Lower leg skin (tissue), 4 donors: ENCODE results near the gene COL27A1. TPM values are rescaled to one million over a fixed set of nuclear protein-coding genes. Genes with fewer than 3 reads are reported as not detected.

Experiments used
- DNase-seq, 2 donors: peaks; one replicate each; pipeline ENCODE4 v3.0.0-alpha.2; 2019; ENCODE audit warnings: low spot score in 2 of 2
- H3K4me3 ChIP-seq: fragments of 200-600 bp; sonication (generic); 2 replicates; pipeline ENCODE4 v1.5.1; 2017; ENCODE audit warnings: mild to moderate bottlenecking, low read depth; ENCODE audit not compliant: poor library complexity, severe bottlenecking
- POLR2A ChIP-seq, 2 donors: fragments of 450-650 bp; IDR thresholded peaks; one replicate each; pipeline ENCODE4 v1.6.1; 2016 to 2017; ENCODE audit warnings: antibody characterized with exemption in 2 of 2, mild to moderate bottlenecking in 1 of 2, moderate library complexity in 1 of 2
- WGBS, 2 donors: methylation state at CpG; one replicate each; pipeline ENCODE4 v1.1.5; 2018; 5-methylcytosine and 5-hydroxymethylcytosine counted together
- intact Hi-C: fragments of 100-400 bp; cut with DNase I; formaldehyde crosslinking; loops from one replicate; pipeline ENCODE4 v1.15.0; 2023; ENCODE audit warnings: low total_unique reads
- total RNA-seq, 4 donors: library from RNA; depleted of rRNA; stranded (reverse); fragments of >200 nt; gene quantifications; one replicate each; pipeline ENCODE4 v1.1.0, GENCODE V29; 2016
- TF ChIP-seq, protein P1 (sequence below), 3 donors: fragments of 450-650 bp; IDR thresholded peaks; one replicate each; pipeline ENCODE4 v1.5.1; 2016; ENCODE audit warnings: antibody characterized with exemption in 3 of 3, mild to moderate bottlenecking in 3 of 3, moderate library complexity in 2 of 3

COL27A1 gene
- total RNA-seq, 4 donors from 2014 or later, result 9.4 to 16.1 (median 12.3) TPM

DNA sequence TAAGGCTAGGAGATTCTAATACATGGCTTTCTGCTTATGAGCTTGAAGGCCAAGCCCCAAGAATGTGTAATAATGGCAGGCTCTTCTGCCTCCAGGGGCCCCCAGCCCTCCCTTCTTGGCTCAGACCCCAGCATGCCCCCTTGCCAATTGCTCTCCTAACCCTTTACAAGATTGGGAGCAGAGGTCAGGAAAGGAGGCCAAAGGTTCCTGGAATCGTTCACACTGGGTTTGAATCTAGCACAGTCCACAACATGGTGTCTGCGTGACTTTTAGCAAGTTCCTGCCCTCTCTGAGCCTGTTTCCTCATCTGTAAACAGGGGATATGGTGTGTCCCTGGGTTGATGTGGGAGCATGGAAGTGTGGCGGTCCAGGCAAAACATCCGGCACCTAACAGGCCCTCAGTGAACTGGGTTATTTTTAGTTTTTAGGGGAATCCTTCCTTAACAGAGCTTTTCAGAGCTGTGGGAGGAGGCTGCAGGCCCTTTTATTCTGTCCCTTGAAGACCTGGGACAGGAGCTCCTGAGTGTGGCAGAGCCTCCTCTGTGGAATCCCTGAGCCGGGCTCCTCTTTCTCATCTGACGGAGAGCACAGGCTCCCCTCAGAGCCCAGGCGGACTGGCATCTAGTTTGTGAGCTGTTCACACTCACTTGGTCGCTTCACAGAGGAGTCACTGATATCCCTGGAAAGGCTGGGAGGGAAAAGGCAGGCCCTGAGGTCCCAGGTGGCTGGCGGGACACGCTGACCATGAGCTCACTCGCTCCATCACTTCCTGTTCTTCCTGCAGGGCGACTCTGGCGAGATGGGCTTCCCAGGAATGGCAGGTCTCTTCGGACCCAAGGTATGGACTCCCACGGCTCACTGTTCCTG lies 144.2 kb downstream of the COL27A1 start:
- no peak overlapping the region for H3K4me3 ChIP-seq
- WGBS, 2 donors, result 92 to 93% methylated on average over 15 of the region's 15 CpGs
- TF ChIP-seq, protein P1, sequence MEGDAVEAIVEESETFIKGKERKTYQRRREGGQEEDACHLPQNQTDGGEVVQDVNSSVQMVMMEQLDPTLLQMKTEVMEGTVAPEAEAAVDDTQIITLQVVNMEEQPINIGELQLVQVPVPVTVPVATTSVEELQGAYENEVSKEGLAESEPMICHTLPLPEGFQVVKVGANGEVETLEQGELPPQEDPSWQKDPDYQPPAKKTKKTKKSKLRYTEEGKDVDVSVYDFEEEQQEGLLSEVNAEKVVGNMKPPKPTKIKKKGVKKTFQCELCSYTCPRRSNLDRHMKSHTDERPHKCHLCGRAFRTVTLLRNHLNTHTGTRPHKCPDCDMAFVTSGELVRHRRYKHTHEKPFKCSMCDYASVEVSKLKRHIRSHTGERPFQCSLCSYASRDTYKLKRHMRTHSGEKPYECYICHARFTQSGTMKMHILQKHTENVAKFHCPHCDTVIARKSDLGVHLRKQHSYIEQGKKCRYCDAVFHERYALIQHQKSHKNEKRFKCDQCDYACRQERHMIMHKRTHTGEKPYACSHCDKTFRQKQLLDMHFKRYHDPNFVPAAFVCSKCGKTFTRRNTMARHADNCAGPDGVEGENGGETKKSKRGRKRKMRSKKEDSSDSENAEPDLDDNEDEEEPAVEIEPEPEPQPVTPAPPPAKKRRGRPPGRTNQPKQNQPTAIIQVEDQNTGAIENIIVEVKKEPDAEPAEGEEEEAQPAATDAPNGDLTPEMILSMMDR (IDR thresholded peaks at IDR 0.05), result no peak
- TF ChIP-seq POLR2A (IDR thresholded peaks at IDR 0.05), result no peak
- DNase-seq, result peak in 1 of 2 donors; percentile 62
- intact Hi-C loops, result loop anchor here (10.0 kb wide), 1 partner anchor 215 kb away; no protein-coding TSS in a partner anchor

DNA sequence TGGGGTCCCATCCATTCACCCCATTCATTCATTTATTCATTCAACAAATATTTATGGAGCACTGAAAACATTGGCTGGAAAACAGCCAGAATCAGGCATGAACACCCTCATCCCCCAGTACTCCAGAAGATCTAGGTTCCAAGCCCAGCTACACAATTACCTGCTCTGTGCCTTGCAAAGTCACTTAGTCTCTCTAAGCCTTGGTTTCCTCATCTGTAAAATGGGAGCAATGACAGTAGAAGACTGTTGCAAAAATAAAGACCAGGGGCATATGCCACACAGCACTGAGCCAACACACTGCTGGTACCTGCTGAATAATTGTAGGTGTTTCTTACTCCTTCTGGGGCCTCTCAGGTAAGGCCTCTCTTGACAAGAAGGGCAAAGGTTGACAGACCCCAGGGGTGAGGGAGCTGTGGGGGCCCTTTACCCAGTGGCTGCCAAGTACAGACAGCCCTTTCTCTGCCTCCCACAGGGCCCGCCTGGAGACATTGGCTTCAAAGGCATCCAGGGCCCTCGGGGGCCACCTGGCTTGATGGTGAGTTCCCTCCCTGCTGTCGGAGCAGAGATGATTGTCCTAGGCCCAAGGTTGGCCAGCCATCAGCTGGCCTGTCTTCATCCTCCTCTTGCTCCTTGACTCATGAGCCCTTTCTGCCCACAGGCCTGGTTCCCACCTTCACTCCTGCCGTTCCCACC lies 145.0 kb downstream of the COL27A1 start:
- WGBS, 2 donors, result 91 to 94% methylated on average over 4 of the region's 4 CpGs
- H3K4me3 ChIP-seq, result no peak overlapping the region
- DNase-seq, result peak in 1 of 2 donors; percentile 58
- TF ChIP-seq POLR2A (IDR thresholded peaks at IDR 0.05), result no peak
- TF ChIP-seq, protein P1 (IDR thresholded peaks at IDR 0.05), result no peak
- intact Hi-C loops, result no loop called here

DNA sequence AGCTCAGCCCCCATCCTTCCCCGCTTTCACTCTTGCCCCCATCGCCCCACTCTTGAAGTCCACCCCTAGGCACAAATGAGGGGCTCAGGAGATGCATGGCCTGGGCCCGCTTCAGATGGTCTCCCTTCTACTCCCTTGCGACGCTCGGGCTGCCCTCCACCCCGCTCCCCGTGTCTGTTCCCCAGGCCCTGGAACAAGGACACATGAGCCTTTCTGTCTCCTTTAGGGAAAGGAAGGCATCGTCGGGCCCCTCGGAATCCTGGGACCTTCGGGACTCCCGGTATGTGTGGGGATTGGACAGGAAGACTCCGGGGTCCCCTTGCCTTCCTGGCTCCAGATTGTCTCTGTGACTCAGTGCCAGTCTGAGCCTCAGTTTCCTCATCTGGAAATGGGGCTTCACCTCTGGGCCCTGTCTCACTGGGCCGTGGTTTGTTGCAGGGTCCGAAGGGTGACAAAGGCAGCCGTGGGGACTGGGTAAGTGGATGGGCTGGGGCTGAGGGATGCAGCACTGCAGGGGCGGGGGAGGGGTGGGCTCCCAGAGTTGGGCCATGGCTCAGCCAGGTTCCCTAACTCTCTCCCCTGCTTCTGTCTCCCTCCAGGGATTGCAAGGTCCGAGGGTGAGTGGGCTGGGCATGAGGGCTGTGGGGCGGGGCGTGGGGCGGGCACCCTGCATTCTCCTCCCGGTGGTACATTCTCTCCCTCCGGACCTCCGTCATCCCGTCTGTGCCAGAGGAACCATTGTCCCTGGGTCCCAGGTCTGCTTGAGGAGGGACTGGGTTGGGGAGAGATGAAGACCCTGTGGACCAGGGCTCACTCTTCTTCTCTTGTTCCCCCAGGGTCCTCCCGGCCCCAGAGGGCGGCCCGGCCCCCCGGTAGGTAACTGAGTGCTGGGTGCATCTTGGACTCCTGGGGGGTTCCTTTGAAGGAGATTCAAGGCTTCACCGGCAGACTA lies 145.8 kb downstream of the COL27A1 start:
- H3K4me3 ChIP-seq, result no peak overlapping the region
- peak in 1 of 2 donors; percentile 81 for DNase-seq
- intact Hi-C loops, result no loop called here
- no peak for TF ChIP-seq POLR2A (IDR thresholded peaks at IDR 0.05)
- TF ChIP-seq, protein P1 (IDR thresholded peaks at IDR 0.05), result no peak
- 91 to 95% methylated on average over 29 to 31 of the region's 31 CpGs for WGBS, 2 donors

DNA sequence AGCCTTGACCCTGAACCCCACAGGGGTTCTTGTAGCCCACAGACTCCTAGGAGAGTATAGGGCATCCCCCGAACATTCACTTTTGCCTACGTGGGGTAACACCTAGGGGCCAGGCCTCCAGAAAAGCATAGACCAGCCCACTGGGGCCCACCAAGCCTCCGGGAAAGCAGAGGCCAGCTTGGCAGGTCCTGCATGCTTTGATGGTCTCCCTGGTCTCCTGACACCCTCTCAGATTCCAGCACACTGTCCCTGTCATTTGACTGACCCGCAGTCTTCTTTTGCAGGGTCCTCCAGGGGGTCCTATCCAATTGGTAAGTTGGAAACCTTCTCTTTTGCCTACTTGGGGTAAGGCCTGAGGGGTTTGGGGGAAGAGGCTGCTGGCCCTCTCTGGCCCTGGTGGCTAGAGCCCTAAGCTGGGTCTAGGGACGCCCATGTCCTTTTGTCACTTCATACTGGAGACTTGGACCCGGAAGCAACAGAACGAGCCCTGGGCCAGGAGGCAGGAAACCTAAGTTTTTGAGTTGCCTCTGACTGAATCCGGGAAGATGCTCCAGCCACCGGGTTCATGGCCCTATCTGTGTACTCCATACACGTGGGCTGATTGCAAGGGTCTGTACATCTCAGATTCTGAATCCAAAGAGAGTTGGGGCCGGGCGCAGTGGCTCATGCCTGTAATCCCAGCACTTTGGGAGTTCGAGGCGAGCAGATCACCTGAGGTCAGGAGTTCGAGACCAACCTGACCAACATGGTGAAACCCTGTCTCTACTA lies 146.6 kb downstream of the COL27A1 start:
- no peak overlapping the region for H3K4me3 ChIP-seq
- DNase-seq, result peak in 1 of 2 donors; percentile 42
- TF ChIP-seq POLR2A (IDR thresholded peaks at IDR 0.05), result no peak
- TF ChIP-seq, protein P1 (IDR thresholded peaks at IDR 0.05), result no peak
- 85 to 90% methylated on average over 13 to 14 of the region's 15 CpGs for WGBS, 2 donors
- intact Hi-C loops, result no loop called here

DNA sequence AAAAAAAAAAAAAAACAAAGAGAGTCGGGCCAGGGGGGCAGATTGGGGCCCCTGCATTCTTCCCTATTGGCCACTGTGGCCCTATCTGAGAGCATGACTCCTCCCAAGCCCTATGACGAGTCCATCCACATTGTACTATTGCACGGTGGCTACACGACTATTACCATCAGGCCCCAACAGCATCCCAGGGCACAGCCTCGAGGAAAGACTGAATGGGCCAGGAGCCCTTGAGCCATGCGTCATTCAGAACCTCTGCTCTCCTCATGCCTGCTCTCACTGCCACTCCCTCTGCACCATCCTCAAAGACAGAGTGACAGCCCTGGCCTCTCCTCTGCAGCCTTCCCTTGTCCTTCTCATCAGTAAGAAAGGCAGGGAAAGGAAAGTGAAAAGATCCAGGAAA lies 147.4 kb downstream of the COL27A1 start:
- no peak overlapping the region for H3K4me3 ChIP-seq
- intact Hi-C loops, result no loop called here
- WGBS, 2 donors, result 71 to 82% methylated on average over 6 of the region's 6 CpGs
- peak in 1 of 2 donors; percentile 43 for DNase-seq
- TF ChIP-seq, protein P1 (IDR thresholded peaks at IDR 0.05), result no peak
- TF ChIP-seq POLR2A (IDR thresholded peaks at IDR 0.05), result no peak
